ENCODE measurements around the gene CNPY4.

The CNPY4 gene

GRCh38 chr7:100170101-100170897 is 50.9 kb downstream of the CNPY4 start:
- DNase-seq: no peak

GRCh38 chr7:100171087-100171681 is 51.8 kb downstream of the CNPY4 start:
- DNase-seq: peak; percentile 33

GRCh38 chr7:100171840-100172239 is 52.4 kb downstream of the CNPY4 start:
- DNase-seq: no peak

GRCh38 chr7:100173806-100174495 is 54.5 kb downstream of the CNPY4 start:
- DNase-seq: no peak

GRCh38 chr7:100174582-100174981 is 55.1 kb downstream of the CNPY4 start:
- DNase-seq: no peak
